ENCODE measurements around the gene ZNF740.

The ZNF740 gene

DNA sequence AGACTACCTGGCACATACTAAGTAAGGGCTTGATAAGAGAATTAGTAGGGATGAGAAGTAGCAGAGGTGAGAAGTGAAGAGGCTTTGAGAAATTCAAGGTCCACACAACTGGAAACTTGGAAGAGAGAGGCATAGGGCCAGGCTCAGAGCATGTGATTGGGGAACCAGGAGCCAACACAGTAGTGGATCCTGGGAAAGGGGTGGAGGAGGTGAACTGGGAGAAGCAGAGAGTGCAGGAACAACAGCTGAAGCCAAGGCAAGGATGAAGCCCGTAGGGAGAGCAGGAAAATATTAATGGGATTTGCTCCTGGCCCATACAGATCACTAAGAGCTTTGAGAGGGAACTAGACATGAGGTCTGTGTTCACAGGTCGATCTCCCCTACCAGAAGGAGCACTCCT is 27.9 kb downstream of the ZNF740 start:
- DNase-seq (ENCODE audit: insufficient read length) (no peak), FAIRE-seq (no peak)
- TF ChIP-seq POLR2AphosphoS5 (IDR thresholded peaks at IDR 0.05; ENCODE audit: low read depth, low read length) (no peak), POLR2A (IDR thresholded peaks at IDR 0.05; ENCODE audit: low read depth, low read length) (no peak), TAF1 (IDR thresholded peaks at IDR 0.05; ENCODE audit: borderline replicate concordance, low read depth, low read length) (no peak)

GRCh38 chr12:53208877-53209463 is 28.4 kb downstream of the ZNF740 start:
- peak; percentile 62 for FAIRE-seq
- no peak for TF ChIP-seq TAF1 (IDR thresholded peaks at IDR 0.05; ENCODE audit: borderline replicate concordance, low read depth, low read length)
- peak; percentile 67 for TF ChIP-seq POLR2AphosphoS5 (IDR thresholded peaks at IDR 0.05; ENCODE audit: low read depth, low read length)
- TF ChIP-seq POLR2A (IDR thresholded peaks at IDR 0.05; ENCODE audit: low read depth, low read length) = peak; percentile 54; the same call in 1 of the 2 replicates
- peak; percentile 66 for DNase-seq (ENCODE audit: insufficient read length)

- DNase-seq (ENCODE audit: insufficient read length) = no peak
- FAIRE-seq = no peak
Measured at GRCh38 chr12:53210843-53211242, 30.3 kb downstream of the ZNF740 start.

GRCh38 chr12:53211476-53212381 is 31.2 kb downstream of the ZNF740 start:
- no peak for DNase-seq (ENCODE audit: insufficient read length)

More at GRCh38 chr12:53210843-53211242, 30.3 kb downstream of the ZNF740 start:
- TF ChIP-seq POLR2AphosphoS5 (IDR thresholded peaks at IDR 0.05; ENCODE audit: low read depth, low read length) (no peak), POLR2A (IDR thresholded peaks at IDR 0.05; ENCODE audit: low read depth, low read length) (no peak), TAF1 (IDR thresholded peaks at IDR 0.05; ENCODE audit: borderline replicate concordance, low read depth, low read length) (no peak)

GRCh38 chr12:53212931-53213330 is 32.4 kb downstream of the ZNF740 start:
- no peak for FAIRE-seq
- DNase-seq (ENCODE audit: insufficient read length) = no peak
- no peak for TF ChIP-seq POLR2AphosphoS5 (IDR thresholded peaks at IDR 0.05; ENCODE audit: low read depth, low read length)
- no peak for TF ChIP-seq POLR2A (IDR thresholded peaks at IDR 0.05; ENCODE audit: low read depth, low read length)
- no peak for TF ChIP-seq TAF1 (IDR thresholded peaks at IDR 0.05; ENCODE audit: borderline replicate concordance, low read depth, low read length)

More at GRCh38 chr12:53211476-53212381, 31.2 kb downstream of the ZNF740 start:
- FAIRE-seq = no peak
- TF ChIP-seq POLR2A (IDR thresholded peaks at IDR 0.05; ENCODE audit: low read depth, low read length) = no peak
- TF ChIP-seq POLR2AphosphoS5 (IDR thresholded peaks at IDR 0.05; ENCODE audit: low read depth, low read length) = no peak

DNA sequence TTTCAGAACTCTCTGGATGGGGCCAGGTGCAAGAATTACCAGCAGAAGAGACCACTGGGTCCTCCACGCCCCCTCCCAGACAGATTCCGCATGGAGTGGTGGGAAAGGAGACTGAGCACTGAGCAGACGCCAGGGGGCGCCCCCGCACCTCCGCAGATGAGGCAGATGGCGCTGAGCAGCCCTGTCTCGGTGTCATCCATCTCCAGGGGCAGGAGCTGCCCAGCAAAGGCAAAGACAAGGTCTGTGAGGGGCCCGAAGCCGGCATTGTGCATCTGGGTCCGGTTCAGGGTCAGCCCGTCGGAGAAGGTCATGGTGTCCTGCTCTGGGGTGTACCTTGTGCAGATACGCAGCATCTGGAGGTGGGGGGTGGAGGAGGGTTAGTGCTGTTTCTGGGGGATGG is 32.8 kb downstream of the ZNF740 start:
- FAIRE-seq = peak; percentile 88
- TF ChIP-seq POLR2AphosphoS5 (IDR thresholded peaks at IDR 0.05; ENCODE audit: low read depth, low read length) = no peak
- TF ChIP-seq TAF1 (IDR thresholded peaks at IDR 0.05; ENCODE audit: borderline replicate concordance, low read depth, low read length) = no peak
- TF ChIP-seq POLR2A (IDR thresholded peaks at IDR 0.05; ENCODE audit: low read depth, low read length) = no peak
- peak; percentile 88 for DNase-seq (ENCODE audit: insufficient read length)

GRCh38 chr12:53214221-53214620 is 33.7 kb downstream of the ZNF740 start:
- DNase-seq (ENCODE audit: insufficient read length) = no peak
- no peak for FAIRE-seq
- no peak for TF ChIP-seq TAF1 (IDR thresholded peaks at IDR 0.05; ENCODE audit: borderline replicate concordance, low read depth, low read length)
- TF ChIP-seq POLR2A (IDR thresholded peaks at IDR 0.05; ENCODE audit: low read depth, low read length) = no peak
- no peak for TF ChIP-seq POLR2AphosphoS5 (IDR thresholded peaks at IDR 0.05; ENCODE audit: low read depth, low read length)

DNA sequence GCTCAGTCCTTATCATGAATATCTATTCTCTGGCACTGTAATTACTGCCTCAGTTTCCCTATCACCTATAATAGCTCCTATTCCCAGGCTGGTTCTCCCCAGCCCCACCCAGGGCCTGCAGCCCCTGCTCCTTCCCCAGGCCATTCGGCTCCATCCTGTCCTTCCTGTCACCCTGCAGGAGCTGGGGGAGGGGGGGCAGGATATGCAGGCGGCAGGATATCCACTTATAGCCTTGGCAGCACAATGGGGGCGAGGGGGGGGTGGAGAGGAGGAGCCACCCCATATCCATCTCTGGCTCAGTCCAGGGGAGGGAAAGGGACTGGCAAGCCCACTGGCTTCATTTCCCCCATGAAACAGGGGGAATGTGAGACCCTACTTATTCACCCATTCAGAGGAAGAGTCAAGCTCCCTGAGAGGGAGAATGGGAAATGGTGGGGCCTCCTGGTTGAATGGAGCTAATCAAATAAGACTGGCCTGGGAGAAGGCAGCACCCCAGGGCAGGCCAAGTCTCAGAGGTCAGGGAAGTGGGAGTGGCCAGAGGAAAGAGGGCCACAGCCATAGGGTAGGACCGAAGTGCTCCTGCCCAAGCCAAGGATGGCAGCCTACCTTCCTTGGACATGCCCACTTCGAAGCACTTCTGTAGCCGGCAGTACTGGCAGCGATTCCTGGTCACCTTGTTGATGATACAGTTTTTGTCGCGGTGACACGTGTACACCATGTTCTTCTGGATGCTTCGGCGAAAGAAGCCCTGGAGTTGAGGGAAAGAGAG is 34.3 kb downstream of the ZNF740 start:
- TF ChIP-seq POLR2AphosphoS5 (IDR thresholded peaks at IDR 0.05; ENCODE audit: low read depth, low read length) = no peak
- no peak for TF ChIP-seq POLR2A (IDR thresholded peaks at IDR 0.05; ENCODE audit: low read depth, low read length)
- no peak for TF ChIP-seq TAF1 (IDR thresholded peaks at IDR 0.05; ENCODE audit: borderline replicate concordance, low read depth, low read length)
- DNase-seq (ENCODE audit: insufficient read length) (no peak), FAIRE-seq (no peak)

DNA sequence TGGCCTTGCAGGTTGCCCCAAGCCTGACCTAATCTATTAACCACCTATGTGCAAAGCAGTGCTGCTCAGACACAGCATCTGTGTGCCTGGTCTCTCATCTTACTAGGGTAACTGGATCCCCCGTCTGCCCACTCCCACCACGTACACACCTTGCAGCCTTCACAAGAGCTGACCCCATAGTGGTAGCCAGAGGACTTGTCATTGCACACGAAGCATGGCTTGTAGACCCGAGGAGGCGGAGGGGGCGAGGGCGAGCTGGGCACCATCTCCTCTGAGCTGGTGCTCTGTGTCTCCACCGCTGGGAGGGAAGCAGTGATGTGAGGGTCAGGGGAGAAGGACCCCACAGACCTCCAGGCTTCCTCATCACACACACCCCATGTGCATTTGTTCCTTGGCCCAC is 35.0 kb downstream of the ZNF740 start:
- FAIRE-seq = no peak
- TF ChIP-seq TAF1 (IDR thresholded peaks at IDR 0.05; ENCODE audit: borderline replicate concordance, low read depth, low read length) (no peak), POLR2AphosphoS5 (IDR thresholded peaks at IDR 0.05; ENCODE audit: low read depth, low read length) (no peak), POLR2A (IDR thresholded peaks at IDR 0.05; ENCODE audit: low read depth, low read length) (no peak)

GRCh38 chr12:53217051-53217930 is 36.8 kb downstream of the ZNF740 start:
- no peak for DNase-seq (ENCODE audit: insufficient read length)
- no peak for TF ChIP-seq POLR2A (IDR thresholded peaks at IDR 0.05; ENCODE audit: low read depth, low read length)
- no peak for TF ChIP-seq TAF1 (IDR thresholded peaks at IDR 0.05; ENCODE audit: borderline replicate concordance, low read depth, low read length)
- no peak for TF ChIP-seq POLR2AphosphoS5 (IDR thresholded peaks at IDR 0.05; ENCODE audit: low read depth, low read length)

More for the DNA sequence above, 35.0 kb downstream of the ZNF740 start:
- no peak for DNase-seq (ENCODE audit: insufficient read length)

More at GRCh38 chr12:53217051-53217930, 36.8 kb downstream of the ZNF740 start:
- no peak for FAIRE-seq

All from GM12892 (cell line).